GM18909 (cell line): ENCODE data around the gene DNAH10.

Experiments used
- ATAC-seq: cut with Tn5 transposase; IDR thresholded peaks from one replicate; pipeline ENCODE4 v1.9.1; 2021; ENCODE audit warnings: mild to moderate bottlenecking; ENCODE audit not compliant: unreplicated experiment, poor library complexity

Gene DNAH10

DNA sequence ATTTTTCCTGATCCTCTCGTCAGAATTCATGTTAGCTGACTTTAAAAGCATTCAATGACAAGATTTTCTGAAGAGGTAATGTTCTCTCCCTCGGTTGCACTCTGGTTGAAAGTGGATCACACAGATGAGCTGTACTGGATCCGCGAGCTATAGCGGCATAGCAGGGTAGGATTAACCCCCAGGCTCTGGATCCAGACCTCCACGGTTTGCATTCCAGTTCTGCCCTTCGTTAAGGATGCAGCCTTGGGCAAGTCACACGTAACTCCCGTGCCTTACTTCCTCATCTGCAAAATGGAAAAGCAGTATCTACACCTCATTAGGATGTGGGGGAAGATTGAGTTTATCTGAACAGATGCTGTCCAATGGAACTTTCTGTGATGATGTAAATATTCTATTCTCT lies 196.8 kb downstream of the DNAH10 start:
- ATAC-seq: no peak

DNA sequence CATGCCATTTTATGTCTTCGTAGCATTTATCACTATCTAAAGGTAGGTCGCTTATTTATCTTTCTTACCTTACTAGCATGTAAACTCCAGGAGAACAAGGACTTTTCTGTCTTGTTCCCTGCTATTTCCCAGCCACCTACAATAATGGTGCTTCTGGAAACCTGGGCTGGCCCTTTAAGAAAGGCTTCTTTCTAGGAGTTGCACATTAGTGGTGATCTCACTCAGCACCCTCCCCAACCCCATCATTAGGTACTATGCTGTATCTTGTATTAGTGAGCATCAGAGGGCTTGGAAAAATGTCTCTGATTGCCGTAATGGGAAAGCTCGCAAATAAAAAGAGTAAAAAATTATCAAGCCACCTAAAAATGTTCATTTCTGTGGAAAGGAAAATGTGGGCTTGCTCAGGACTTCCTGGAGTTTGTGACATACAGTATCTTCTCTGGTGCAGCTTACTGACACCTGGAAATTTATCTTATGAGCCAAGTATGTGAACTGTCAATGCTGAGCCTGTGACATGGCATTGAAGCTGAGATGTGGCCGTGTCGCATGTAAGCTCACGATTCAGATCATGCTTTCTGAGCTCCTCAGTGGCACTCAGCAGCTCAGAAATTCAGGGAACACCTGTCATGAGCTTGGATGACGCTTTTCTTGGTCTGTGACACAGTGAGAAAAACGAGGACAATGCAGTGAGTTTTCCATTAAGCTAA lies 198.1 kb downstream of the DNAH10 start:
- ATAC-seq: no peak

DNA sequence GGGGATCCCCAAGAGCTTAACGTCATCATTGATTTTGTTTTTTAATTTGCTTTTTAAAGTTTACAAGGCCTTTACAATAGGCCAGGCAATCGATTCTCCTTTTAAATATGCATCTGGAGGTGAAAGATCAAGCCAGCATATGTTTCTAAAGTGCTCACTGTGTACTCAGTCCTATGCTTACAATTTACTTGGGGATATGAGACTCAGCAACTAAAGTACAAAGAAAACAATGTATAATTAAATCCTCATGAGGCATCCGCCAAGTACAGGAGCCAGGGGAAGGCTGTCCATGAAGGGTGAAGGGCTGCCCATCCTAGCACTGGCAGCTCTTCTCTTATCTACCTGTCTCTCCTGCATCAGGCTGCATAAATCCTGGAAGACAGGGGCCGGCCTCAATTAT lies 198.8 kb downstream of the DNAH10 start:
- no peak for ATAC-seq

DNA sequence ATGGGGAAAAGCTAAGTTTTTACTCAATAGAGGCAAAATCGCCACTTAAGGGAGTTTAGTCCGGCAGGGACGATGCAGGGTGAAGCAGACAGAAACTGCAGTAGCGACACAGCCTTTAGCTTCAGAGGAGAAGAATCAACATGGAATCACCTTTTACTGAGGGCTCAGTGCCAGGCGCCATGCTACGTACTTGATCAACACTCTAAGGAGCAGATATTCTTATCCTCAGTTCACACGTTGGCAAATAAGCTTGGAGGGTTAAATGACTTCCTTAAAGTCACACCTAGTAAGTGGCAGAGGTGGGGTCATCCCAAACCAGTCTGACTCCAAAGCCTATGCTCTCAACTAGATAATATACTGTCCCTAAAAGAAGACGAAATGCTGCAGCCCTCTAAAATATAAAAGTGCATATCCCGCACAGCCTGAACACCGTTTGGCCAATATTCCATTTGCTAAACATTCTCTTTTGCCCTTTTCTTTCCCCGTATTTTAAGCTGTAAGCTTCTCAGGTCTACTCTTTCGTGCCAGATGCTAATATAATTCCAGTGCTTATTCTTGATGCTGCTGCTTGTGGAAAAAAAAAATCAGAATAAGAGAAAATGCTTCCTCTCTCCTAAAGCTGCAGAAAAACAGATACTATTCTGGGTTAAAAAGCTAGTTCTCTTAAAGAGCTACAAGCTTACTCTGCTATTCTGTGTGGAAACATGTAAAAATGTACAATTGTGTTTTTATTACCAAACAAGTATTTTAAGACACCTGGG lies 199.7 kb downstream of the DNAH10 start:
- no peak for ATAC-seq

DNA sequence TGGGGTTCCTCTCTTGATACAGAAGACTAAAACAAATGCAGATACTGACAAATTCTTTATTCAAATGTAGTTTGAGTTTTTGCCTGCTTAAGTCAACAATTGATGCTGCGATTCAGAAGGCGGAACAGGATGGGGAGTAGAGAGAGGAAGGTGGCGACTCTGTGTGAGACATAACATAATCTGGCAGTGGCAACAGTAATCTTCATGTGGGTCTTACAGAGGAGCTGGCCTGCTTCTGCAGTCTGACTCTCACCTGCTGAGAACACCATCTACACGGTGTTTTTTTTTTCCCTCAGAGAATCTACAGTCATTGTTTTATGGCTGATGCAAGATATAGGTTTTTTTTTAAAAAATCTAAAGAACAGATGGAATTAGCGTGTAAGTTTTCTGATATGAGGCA lies 200.4 kb downstream of the DNAH10 start:
- ATAC-seq: no peak

DNA sequence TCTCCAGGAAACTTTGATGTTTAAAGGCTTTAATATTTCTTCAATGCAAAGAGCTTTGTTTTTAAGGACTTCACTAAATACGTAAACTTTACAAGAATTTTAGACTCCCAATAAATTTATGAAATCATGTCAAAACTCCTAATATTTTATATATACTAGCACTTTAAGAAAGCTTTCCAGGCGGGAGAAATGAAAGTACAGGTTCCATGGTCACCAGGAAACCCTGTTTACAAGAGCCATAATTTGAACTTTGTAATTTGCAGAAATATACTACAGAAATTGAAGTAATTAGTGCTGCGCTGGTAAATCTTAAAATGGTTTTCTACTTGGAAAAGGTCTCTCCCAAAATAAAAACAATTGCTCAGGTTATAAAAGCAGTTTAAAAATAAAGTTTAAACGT lies 201.7 kb downstream of the DNAH10 start:
- no peak for ATAC-seq

DNA sequence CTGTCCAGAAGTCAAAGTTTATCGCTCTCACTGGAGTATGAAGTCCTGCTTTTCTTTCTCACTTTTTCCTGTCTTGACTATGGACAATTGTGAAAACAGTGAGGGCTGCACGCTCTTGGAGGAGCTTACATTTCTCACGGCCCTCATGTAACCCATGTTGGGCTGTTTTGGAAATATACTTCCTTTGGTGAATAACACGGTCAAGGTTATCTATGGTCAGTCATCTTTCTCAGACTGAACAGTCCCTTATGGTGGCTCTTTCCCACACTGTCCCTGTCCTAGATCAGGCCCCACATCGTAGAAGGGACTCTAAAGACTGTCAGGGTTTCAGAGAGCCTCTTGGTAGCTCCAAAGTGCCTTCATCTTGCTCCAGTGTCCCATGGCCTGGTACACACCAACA lies 203.3 kb downstream of the DNAH10 start:
- no peak for ATAC-seq

DNA sequence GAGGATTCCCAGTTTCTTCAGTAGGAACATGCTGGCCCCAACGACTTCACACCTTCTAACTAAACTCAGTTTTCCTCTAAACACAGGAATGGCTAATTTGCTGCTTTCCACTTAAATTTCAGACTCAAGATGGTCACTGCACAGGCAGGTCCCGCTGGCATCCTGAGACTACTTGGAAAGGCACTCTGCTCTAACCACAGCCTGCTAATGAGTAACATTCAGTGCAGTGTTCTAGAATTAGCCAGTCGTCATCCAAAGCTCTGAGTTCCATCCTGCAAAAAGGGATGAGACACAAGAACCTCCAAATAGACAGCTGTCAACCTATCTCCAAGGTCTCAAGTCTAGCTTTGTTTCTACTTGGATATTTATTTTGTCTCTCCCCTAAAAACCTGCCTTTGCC lies 204.5 kb downstream of the DNAH10 start:
- ATAC-seq: no peak

DNA sequence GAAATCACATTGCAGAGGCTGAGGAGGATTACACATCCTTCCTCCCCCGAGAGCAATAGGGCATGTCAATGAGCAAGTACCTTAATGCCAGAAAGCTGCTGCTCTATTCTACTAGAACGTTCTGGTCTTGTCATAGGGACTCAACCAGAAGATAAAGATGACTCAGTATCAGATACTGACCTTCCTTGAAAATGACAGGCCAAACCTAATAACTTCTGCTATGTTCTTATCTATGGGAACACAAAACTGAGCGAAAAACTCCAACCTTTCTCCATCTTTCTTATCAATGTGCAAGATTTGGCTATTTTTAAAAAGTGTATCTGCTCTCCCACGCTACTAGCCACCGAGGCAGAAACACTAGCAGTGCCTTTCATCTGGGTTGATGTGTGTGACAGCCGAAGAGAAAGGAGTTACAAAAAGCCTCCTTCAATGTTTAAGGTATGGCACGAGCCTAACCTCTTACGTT lies 205.1 kb downstream of the DNAH10 start:
- no peak for ATAC-seq

DNA sequence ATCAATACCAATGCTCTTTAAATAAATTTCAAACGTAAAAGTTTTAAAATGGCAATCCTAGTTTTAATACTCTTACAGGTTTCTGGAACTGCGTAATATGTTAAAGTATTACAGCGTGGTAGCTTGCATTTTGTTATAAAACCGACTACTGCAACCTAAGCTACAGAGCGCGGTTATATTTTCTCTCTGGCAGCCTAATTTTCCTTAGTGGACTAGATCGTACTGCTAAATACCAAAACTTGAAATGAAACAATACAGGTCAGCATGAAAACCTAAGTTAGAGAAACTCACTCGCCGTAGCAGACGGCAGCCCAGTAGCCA lies 209.3 kb downstream of the DNAH10 start:
- no peak for ATAC-seq

DNA sequence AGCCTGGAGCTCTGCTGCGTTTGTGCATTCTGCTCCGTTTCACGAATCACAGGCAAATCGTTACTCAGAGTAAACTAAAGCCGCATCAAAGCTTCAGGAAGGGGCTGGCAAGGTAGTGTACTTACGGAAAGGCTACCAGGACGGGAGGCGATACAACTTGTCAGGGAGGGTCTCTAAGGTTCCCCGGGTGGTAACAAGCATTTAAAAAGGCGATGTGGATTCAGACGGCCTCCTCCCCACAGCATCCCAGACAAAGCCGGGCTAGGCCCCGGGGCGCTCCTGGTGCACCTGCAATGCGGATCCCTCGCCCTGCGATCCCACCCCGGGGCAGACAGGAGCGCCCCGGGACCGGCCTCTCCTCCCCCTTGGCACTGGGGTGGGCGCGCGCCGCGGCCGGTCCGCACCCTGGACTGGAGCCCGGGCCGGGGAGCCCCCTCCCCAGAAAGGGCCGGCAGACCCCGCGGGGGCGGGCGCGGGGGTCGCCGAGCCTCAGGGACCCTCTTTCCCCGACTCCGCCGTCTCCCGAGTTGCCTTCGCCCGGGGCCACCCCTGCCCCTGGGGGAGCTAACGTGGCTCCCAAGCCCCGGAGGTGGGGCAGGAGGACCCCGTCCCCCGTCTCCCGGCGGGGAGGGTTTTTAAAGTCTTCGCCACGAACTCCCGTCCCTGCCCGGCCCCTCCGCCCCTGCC lies 209.8 kb downstream of the DNAH10 start:
- peak; percentile 12 for ATAC-seq

DNA sequence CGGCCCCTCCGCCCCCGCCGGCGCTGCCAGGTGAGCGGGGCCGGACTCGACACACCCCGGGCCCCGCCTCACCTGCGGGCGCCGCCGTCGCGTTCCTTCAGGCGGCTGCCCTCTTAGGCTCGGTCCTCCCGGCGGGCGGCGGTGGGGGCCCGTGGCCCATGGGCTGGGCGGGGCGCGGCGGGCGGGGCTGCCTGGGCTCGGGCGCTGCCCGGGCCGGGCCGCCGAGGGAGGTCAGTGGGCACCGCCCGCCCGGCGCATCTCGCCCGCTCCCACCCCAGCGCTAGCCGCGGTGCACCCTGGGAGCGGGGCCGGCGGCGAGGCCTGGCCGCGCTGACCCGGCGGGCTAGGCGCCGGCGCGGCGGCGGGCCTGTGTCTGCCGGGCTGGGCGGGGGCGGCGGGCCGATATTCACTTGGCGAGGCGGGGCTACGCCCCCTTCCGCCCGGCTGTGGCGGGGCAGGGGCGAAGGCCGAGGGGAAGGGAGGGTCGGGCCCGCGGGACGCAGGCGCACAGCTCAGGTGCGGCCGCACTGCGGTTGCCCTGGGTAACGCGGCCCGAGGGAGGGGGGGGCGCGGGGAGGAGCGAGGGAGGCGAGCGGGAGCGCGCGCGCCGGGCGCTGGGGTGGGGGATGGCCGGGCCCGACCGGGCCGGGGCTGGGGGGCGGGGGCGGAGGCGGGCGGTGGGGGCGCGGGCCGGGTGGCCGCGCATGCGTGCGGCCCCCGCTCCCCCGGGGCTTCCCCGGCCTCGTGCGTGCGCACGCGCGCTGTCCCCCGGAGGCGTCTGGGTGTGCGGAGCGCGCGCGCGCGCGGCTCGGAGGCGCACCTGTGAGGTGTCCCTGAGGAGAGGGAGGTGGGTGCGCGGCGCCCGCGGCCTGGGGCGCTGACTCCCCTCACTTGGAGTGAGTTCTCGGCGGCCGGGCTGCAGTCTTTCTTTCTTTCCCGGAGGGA lies 210.6 kb downstream of the DNAH10 start, which contains the start of the genes CCDC92 and ZNF664:
TSS of gene CCDC92 (minus strand) at position 375 of the 945 bp plus-strand sequence. CDS start 28,526 bp downstream, outside the sequence.
TSS of gene ZNF664 (plus strand) at position 759 of the 945 bp plus-strand sequence. CDS start 38,930 bp downstream, outside the sequence.
- ATAC-seq: peak; percentile 78

DNA sequence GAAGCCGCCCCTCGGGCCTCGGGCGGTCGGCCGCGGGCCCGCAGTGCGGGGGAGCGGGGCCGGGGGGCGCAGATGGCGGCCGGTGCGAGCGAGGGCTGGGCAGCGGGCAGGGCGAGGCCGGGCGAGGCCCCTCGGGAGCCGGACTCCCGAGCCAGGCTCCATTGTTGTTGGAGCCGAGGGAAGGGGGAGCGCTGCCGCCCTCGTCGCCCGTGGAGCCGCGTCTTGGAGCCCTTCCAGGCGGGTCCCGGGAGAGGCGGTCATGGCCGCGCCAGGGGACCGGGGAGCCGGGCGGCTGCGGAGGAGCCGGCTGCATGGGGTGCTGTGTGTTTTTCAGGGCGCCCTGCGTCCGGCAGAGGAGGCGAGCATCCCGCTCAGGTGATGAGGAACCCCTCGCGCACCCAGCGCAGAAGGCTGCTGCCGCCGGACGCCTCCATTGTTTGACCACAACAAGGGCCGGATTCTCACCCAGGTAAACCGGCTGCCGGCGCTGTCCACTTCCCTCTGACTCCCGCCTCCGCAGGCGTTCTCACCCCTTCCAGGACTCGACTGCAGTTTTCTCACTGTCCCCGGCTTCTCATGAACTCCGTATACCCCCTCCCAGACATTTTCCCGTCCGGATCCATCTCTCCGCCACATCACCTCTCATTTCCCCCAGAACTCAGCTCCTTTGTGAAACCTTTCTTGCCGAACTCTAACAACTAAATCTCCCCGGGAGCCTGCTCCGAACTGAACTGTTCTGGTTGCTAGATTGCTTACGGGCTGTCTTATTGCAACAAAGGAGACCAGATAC lies 211.6 kb downstream of the DNAH10 start:
- ATAC-seq: peak; percentile 17

DNA sequence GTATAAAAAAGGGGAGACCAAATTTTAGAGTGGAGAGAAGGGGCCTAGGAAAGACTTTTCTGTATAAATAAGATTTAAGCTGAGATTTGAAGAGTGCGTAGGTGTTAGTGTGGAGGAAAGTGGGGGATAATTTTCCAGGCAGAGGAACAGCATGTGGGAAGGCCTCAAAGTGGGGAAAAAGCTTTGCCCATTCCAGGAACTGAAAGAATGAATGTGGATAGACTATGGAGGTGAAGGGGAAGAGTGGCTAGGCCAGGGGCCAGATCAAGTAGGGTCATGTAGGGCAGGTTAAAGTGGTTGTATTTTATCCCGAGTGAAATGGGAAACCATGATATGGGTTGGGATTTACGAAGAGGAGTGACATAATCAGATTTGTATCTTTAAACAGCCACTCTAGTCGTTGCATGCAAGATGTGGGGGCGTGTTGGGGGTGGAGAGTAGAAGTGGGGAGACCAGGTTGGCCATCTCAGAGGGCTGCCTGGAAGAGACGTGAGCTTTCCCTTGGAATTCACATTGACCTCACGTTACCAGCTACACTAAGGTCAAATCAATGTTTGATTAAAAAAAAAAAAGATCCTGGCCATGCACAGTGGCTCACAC lies 214.2 kb downstream of the DNAH10 start:
- ATAC-seq: no peak

DNA sequence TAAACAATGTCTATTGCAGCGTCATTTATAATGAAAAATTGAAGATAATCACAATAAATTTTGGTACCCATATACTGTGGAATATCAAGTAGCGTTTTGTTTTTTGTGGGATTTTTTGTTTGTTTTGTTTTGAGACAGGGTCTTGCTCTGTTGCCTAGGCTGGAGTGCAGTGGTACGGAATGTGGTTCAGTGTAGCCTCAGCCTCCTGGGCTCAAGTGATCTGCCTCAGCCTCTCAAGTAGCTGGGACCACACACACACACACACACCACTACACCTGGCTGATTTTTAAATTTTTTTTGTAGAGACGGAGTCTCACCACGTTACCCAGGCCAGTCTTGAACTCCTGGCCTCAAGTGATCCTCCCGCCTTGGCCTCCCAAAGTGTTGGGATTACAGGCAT lies 217.5 kb downstream of the DNAH10 start:
- no peak for ATAC-seq

DNA sequence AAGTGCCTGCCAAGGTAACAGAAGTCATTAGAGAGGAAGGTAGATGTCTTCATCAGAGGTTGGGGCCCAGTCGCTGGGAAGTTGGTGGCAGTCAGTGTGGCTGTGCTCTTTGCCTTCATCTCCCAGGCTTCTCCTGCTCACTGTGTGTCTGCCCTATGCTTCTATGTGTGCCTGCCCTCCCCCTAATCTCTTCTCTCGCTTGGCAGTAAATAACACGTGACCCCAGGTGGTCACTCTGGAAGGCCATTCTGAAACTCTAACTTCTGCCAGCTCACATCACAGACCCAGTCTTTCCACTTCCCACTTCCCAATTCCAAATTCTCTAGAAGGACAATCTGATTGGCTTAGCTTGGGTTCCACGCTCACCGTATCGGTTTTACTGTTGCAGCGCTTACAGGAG lies 220.2 kb downstream of the DNAH10 start:
- ATAC-seq: no peak

DNA sequence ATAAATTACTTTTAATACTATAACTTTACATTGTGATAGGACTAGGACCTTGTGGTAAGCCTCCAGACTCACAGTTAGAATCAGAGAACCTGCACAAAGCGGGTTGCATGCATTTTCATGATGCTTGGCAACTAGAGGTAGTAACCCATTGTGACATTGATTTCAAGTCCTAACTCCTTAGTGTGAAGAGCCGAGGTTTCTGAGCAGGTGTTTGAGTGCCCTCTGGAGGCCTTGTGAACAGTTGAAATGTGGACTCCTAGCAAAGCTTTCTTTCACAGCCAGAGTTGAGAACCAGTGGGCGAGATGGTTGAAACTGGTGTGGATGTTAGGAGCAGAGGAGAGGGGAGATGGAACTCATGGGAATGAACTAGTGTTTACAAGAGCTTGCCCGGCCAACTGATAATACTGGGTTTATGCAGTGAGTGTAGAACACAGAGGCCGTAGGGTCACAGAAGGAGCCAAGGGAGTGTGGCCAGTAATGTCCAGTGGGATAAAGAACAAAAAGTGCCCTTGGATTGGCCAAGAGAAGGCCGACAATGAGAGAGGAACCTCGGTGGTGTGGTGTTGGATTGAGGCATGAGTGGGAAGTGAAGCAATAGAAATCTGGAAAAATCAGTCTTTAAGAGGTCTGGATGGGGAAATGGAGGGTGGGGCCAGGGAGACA lies 221.9 kb downstream of the DNAH10 start:
- ATAC-seq: no peak

DNA sequence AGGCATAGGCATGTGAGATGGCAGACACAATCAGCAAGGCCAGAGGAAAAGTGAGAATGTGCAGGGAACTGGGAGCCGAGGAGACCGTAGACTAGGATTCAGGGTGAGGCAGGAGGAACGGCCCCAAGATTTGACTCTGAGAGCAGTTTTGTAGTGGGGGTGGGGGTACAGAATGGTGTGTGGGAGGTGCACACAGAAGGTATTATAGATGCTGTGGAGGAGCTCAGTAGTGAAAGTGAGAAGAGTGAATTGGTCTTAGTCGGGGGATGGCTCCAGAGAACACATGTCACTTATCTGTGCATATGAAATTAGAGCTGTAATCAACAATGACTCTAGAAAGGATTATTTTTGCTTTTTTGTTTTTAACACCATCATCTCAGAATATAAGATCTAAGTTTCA lies 222.8 kb downstream of the DNAH10 start:
- no peak for ATAC-seq
